ENCODE measurements around the gene UBXN1. TPM values are rescaled to one million over a fixed set of nuclear protein-coding genes. Genes with fewer than 3 reads are reported as not detected.
A peak's percentile ranks its signal among the peaks of the same experiment; 100 is the strongest.

Gene UBXN1
- total RNA-seq (2022) (146 and 153 TPM in 2 replicates), Bru-seq, nascent RNA (percentile 93 among the genes with signal in this experiment), BruChase-seq, experiment 1, labeled RNA remaining after a 6-hour chase (percentile 96 among the genes with signal in this experiment), BruChase-seq, experiment 2, labeled RNA remaining after a 2-hour chase (percentile 92 among the genes with signal in this experiment)
- long read RNA-seq, transcript UBXN1-202 (9 exons, 1,153 nt), result major isoform, 253 of 374 reads
- long read RNA-seq, transcript UBXN1-206 (8 exons, 1,257 nt), result minor isoform, 11 of 374 reads
- long read RNA-seq, transcript UBXN1-217 (10 exons, 943 nt), result minor isoform, 26 of 374 reads
- long read RNA-seq, partial matches to known transcripts, result 68 of 374 reads
- long read RNA-seq, other reads (novel, unspliced or antisense), result 13 of 374 reads

GRCh38 chr11:62678770-62679696, at the start of gene UBXN1:
UBXN1 (minus strand) TSS chr11:62679073; CDS start chr11:62678923, 150 bp downstream.
- Mint-ChIP-seq H3K36me3 (ENCODE audit: insufficient read depth, unreplicated experiment) (peaks cover 41% of the 10 kb centered on the region), H3K27me3 (ENCODE audit: insufficient read depth, unreplicated experiment) (no peaks in the 10 kb centered on the region), H3K4me3 (ENCODE audit: unreplicated experiment) (peak within 1 kb of the TSS; percentile 72), H3K9me3 (ENCODE audit: unreplicated experiment) (no peaks in the 10 kb centered on the region), H3K4me1 (ENCODE audit: insufficient read depth, unreplicated experiment) (peaks cover 22% of the 10 kb centered on the region), H3K27ac (ENCODE audit: low read depth, unreplicated experiment) (peak within 1 kb of the TSS; percentile 94)
- peak; percentile 89 for DNase-seq (ENCODE audit: unreplicated experiment)
- POLR2A ChIA-PET, result interaction anchor here (0.7 to 7.1 kb wide), 23 partner anchors 10 to 177 kb away, joined by 3 to 132 read pairs (median 5); partner anchors contain the start of genes C11orf98, CSKMT, HNRNPUL2 and INTS5
- CTCF ChIA-PET, result interaction anchor here (0.8 to 3.0 kb wide), 11 partner anchors 7 to 1532 kb away, joined by 3 to 72 read pairs (median 11); partner anchors contain the start of genes BSCL2, GNG3, HNRNPUL2 and LBHD1
- intact Hi-C loops (cut with micrococcal nuclease), result no loop called here
- TF ChIP-seq, protein P1, sequence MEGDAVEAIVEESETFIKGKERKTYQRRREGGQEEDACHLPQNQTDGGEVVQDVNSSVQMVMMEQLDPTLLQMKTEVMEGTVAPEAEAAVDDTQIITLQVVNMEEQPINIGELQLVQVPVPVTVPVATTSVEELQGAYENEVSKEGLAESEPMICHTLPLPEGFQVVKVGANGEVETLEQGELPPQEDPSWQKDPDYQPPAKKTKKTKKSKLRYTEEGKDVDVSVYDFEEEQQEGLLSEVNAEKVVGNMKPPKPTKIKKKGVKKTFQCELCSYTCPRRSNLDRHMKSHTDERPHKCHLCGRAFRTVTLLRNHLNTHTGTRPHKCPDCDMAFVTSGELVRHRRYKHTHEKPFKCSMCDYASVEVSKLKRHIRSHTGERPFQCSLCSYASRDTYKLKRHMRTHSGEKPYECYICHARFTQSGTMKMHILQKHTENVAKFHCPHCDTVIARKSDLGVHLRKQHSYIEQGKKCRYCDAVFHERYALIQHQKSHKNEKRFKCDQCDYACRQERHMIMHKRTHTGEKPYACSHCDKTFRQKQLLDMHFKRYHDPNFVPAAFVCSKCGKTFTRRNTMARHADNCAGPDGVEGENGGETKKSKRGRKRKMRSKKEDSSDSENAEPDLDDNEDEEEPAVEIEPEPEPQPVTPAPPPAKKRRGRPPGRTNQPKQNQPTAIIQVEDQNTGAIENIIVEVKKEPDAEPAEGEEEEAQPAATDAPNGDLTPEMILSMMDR (IDR thresholded peaks at IDR 0.05; ENCODE audit: unreplicated experiment), result no peak
- TSS peak; percentile 59 for BruUV-seq (replicated peaks)

DNA sequence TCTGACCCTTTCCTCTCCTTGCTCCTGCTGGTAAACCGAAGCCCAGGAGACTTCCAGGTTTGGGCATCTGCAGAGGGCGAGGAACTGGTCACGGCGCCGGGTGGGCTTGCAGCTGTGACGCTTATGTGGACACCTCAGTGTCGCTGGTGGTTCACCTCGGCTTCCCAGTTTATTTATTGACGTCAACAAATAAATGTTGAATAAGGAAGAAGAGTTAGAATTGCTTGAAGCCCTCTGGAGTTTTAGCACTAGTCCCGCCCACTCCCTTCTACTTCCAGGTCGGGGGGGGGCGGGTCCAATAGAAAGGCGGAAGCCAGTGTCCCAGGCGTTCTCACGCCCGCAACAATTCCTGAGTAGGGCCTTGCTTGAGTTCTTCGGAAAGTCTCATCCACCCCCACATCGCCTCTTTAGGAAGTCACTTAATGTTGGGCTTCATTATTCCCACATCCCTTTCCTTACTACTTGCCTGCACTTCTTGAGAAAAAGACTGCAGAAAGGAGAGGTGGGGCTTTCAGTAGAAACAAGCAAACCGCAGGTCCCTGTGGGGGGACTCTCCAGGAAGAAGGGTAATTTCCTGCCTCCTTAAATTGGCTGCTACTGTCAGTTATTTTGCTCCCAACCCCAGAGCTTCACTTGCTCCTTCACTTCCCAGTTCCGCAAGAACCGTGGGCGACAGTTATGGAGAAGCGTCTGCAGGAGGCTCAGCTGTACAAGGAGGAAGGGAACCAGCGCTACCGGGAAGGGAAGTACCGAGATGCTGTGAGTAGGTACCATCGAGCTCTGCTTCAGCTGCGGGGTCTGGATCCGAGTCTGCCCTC, 49.5 kb upstream of the UBXN1 start, which contains the start of gene TTC9C:
TSS of gene TTC9C (plus strand) at position 316 of the 818 bp plus-strand sequence. CDS start at position 679, 363 bp downstream.
- Mint-ChIP-seq H3K27ac (ENCODE audit: low read depth, unreplicated experiment) (peak within 1 kb of the TSS; percentile 97), H3K27me3 (ENCODE audit: insufficient read depth, unreplicated experiment) (no peaks in the 10 kb centered on the region), H3K4me1 (ENCODE audit: insufficient read depth, unreplicated experiment) (peaks cover 16% of the 10 kb centered on the region), H3K4me3 (ENCODE audit: unreplicated experiment) (peak within 1 kb of the TSS; percentile 92), H3K9me3 (ENCODE audit: unreplicated experiment) (no peaks in the 10 kb centered on the region), H3K36me3 (ENCODE audit: insufficient read depth, unreplicated experiment) (peaks cover 64% of the 10 kb centered on the region)
- CTCF ChIA-PET, result interaction anchor here (0.7 to 1.8 kb wide), 7 partner anchors 18 to 135 kb away, joined by 3 to 5 read pairs (median 3); partner anchors contain the start of gene NXF1
- TSS peak; percentile 74 for BruUV-seq (replicated peaks)
- intact Hi-C loops (cut with micrococcal nuclease), result loop anchor here (2.0 kb wide), 1 partner anchor 134 kb away; no protein-coding TSS in a partner anchor
- POLR2A ChIA-PET, result interaction anchor here (0.6 to 10.3 kb wide), 38 partner anchors 10 to 1467 kb away, joined by 3 to 197 read pairs (median 12); partner anchors contain the start of genes AHNAK, B3GAT3, BSCL2 and C11orf98
- TF ChIP-seq, protein P1 (IDR thresholded peaks at IDR 0.05; ENCODE audit: unreplicated experiment), result no peak
- DNase-seq (ENCODE audit: unreplicated experiment), result peak; percentile 93

DNA sequence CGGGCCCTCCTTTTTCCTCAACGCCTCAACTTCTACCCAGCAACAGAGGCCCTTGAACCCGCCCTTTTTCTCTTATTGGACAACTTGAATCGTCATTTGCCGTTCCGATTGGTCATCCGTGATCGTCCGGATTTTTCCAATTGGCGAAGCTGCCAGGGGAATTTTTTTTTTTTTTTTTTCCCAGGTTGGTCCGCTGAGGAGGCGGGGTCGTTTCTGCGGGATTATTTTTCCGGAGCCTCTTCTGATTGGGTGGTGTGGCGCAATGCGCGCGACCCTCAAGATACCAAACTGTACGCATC, 48.9 kb upstream of the UBXN1 start:
- intact Hi-C loops (cut with micrococcal nuclease), result loop anchor here (2.0 kb wide), 1 partner anchor 135 kb away; no protein-coding TSS in a partner anchor
- no TSS peak for BruUV-seq (replicated peaks)
- peak; percentile 99 for DNase-seq (ENCODE audit: unreplicated experiment)
- ChIA-PET POLR2A (interaction anchor here (0.6 to 10.3 kb wide), 46 partner anchors 10 to 1499 kb away, joined by 3 to 197 read pairs (median 8); partner anchors contain the start of genes AHNAK, B3GAT3, BSCL2 and C11orf98), CTCF (interaction anchor here (0.6 to 3.1 kb wide), 5 partner anchors 47 to 333 kb away, joined by 3 to 22 read pairs (median 4); no protein-coding TSS in a partner anchor)
- Mint-ChIP-seq H3K9me3 (ENCODE audit: unreplicated experiment) (no peaks in the 10 kb centered on the region), H3K4me3 (ENCODE audit: unreplicated experiment) (peak overlapping the region; percentile 92), H3K36me3 (ENCODE audit: insufficient read depth, unreplicated experiment) (peaks cover 64% of the 10 kb centered on the region), H3K27ac (ENCODE audit: low read depth, unreplicated experiment) (peak overlapping the region; percentile 97), H3K4me1 (ENCODE audit: insufficient read depth, unreplicated experiment) (peaks cover 16% of the 10 kb centered on the region), H3K27me3 (ENCODE audit: insufficient read depth, unreplicated experiment) (no peaks in the 10 kb centered on the region)
- TF ChIP-seq, protein P1 (IDR thresholded peaks at IDR 0.05; ENCODE audit: unreplicated experiment), result no peak
